Measurements from ENCODE around the gene ACOXL. TPM values are rescaled to one million over a fixed set of nuclear protein-coding genes. Genes with fewer than 3 reads are reported as not detected.

The ACOXL gene
- polyA plus RNA-seq, 3 donors: 0.35 TPM; not detected in 2

DNA sequence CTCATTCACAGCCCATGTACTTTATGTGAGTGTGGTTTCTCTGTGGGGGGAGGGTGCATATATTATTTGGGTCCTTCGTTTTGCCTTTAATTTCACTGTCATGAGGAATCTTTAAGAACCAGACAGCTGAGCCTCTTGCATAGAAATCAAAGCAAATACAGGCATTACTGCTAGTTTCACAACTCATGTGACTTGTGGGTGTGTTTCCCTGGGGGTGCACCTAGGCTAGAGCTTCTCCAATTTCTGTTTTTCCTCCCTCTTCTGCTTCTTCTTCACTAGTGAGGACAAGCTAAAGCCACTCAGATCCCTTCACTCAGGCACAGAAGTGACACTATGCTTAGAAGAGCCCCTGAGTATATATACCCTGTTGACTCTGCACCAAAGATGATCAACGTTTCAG, 131.4 kb downstream of the ACOXL start:
- 100% methylated on average over 1 of the region's 2 CpGs for WGBS (ENCODE audit: insufficient coverage)
- H3K9ac ChIP-seq (ENCODE audit: insufficient read depth, low read length, poor library complexity, severe bottlenecking): no peak overlapping the region
- DNase-seq: no peak

DNA sequence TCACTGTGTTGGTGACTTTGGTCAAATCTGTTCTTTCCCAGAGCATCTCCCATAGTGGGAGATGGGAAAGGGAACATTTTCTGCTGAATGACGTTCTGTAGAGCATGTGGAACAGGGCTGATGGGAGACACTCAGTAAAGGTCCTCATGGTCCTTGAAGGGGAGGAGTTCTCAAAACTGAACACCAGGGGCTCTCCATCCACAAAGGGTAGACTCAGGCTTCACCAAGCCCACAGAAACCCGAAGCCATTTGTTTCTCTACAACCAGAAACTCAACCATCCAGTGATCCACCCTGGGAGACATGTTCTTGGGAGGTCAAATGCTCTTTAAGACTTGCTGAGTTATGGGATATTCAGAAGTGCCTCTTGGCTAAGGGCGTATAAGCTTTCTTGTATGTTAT, 131.8 kb downstream of the ACOXL start:
- H3K4me1 ChIP-seq (ENCODE audit: control insufficient read depth in 1 of 2, insufficient read depth in 2 of 2, low read length in 2 of 2): peaks cover 7 to 8% of the 10 kb centered on the region in 2 donors
- H2AFZ ChIP-seq (ENCODE audit: insufficient read depth, low read depth, low read length, poor library complexity, severe bottlenecking): no peak overlapping the region
- no peaks in the 10 kb centered on the region for H3K9me3 ChIP-seq (replicated peaks in 1 of 2; ENCODE audit: control insufficient read depth in 1 of 2, insufficient read depth in 1 of 2, low read length in 2 of 2)
- H3K27me3 Mint-ChIP-seq (ENCODE audit: low read depth in 3 of 3): peaks cover 5 to 10% (median 6%) of the 10 kb centered on the region in 3 donors
- TF ChIP-seq, protein P1, sequence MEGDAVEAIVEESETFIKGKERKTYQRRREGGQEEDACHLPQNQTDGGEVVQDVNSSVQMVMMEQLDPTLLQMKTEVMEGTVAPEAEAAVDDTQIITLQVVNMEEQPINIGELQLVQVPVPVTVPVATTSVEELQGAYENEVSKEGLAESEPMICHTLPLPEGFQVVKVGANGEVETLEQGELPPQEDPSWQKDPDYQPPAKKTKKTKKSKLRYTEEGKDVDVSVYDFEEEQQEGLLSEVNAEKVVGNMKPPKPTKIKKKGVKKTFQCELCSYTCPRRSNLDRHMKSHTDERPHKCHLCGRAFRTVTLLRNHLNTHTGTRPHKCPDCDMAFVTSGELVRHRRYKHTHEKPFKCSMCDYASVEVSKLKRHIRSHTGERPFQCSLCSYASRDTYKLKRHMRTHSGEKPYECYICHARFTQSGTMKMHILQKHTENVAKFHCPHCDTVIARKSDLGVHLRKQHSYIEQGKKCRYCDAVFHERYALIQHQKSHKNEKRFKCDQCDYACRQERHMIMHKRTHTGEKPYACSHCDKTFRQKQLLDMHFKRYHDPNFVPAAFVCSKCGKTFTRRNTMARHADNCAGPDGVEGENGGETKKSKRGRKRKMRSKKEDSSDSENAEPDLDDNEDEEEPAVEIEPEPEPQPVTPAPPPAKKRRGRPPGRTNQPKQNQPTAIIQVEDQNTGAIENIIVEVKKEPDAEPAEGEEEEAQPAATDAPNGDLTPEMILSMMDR (IDR thresholded peaks at IDR 0.05): no peak
- no peaks in the 10 kb centered on the region for H3K36me3 ChIP-seq (replicated peaks in 1 of 2; ENCODE audit: control insufficient read depth in 1 of 2, insufficient read depth in 2 of 2, low read length in 2 of 2)
- no peak overlapping the region for H3K4me2 ChIP-seq (replicated peaks; ENCODE audit: extremely low read depth, low read length, poor library complexity, severe bottlenecking)
- no peak overlapping the region for H3K4me3 ChIP-seq (replicated peaks in 1 of 3; ENCODE audit: low read depth in 2 of 3, low read length in 3 of 3)
- WGBS (ENCODE audit: insufficient coverage): no CpG with 5 or more reads among the region's 3 CpGs
- H3K36me3 Mint-ChIP-seq: no peaks in the 10 kb centered on the region
- H3K27me3 ChIP-seq (ENCODE audit: control insufficient read depth in 2 of 2, insufficient read depth in 2 of 2, low read length in 2 of 2): no peaks in the 10 kb centered on the region
- intact Hi-C loops (cut with micrococcal nuclease): no loop called here
- no peaks in the 10 kb centered on the region for H3K9me3 Mint-ChIP-seq
- no peak overlapping the region for H3K27ac Mint-ChIP-seq
- no peak overlapping the region for H3K27ac ChIP-seq (ENCODE audit: low read depth in 1 of 2, low read length in 2 of 2)
- no peaks in the 10 kb centered on the region for H3K79me2 ChIP-seq (ENCODE audit: insufficient read depth, low read length)
- no peak overlapping the region for H3K9ac ChIP-seq (ENCODE audit: insufficient read depth, low read length, poor library complexity, severe bottlenecking)
- DNase-seq: no peak
- no peak overlapping the region for H3K4me3 Mint-ChIP-seq
- H3K4me1 Mint-ChIP-seq: peaks cover 8% of the 10 kb centered on the region
- no peaks in the 10 kb centered on the region for H4K20me1 ChIP-seq (ENCODE audit: insufficient read depth, low read length)

More for the DNA sequence above, 131.4 kb downstream of the ACOXL start:
- no peaks in the 10 kb centered on the region for H3K27me3 ChIP-seq (ENCODE audit: control insufficient read depth in 2 of 2, insufficient read depth in 2 of 2, low read length in 2 of 2)
- Mint-ChIP-seq H3K4me1 (peaks cover 8% of the 10 kb centered on the region), H3K36me3 (no peaks in the 10 kb centered on the region), H3K27ac (no peak overlapping the region), H3K9me3 (no peaks in the 10 kb centered on the region), H3K4me3 (no peak overlapping the region), H3K27me3 (ENCODE audit: low read depth in 3 of 3) (peaks cover 6 to 12% (median 6%) of the 10 kb centered on the region in 3 donors)
- intact Hi-C loops (cut with micrococcal nuclease): no loop called here
- H2AFZ ChIP-seq (ENCODE audit: insufficient read depth, low read depth, low read length, poor library complexity, severe bottlenecking): no peak overlapping the region
- H3K27ac ChIP-seq (ENCODE audit: low read depth in 1 of 2, low read length in 2 of 2): no peak overlapping the region
- H3K4me1 ChIP-seq (ENCODE audit: control insufficient read depth in 1 of 2, insufficient read depth in 2 of 2, low read length in 2 of 2): peaks cover 7 to 8% of the 10 kb centered on the region in 2 donors
- TF ChIP-seq, protein P1 (IDR thresholded peaks at IDR 0.05): no peak
- H3K9me3 ChIP-seq (replicated peaks in 1 of 2; ENCODE audit: control insufficient read depth in 1 of 2, insufficient read depth in 1 of 2, low read length in 2 of 2): no peaks in the 10 kb centered on the region
- H4K20me1 ChIP-seq (ENCODE audit: insufficient read depth, low read length): no peaks in the 10 kb centered on the region
- H3K4me2 ChIP-seq (replicated peaks; ENCODE audit: extremely low read depth, low read length, poor library complexity, severe bottlenecking): no peak overlapping the region
- H3K4me3 ChIP-seq (replicated peaks in 1 of 3; ENCODE audit: low read depth in 2 of 3, low read length in 3 of 3): no peak overlapping the region
- no peaks in the 10 kb centered on the region for H3K79me2 ChIP-seq (ENCODE audit: insufficient read depth, low read length)
- no peaks in the 10 kb centered on the region for H3K36me3 ChIP-seq (replicated peaks in 1 of 2; ENCODE audit: control insufficient read depth in 1 of 2, insufficient read depth in 2 of 2, low read length in 2 of 2)
